ENCODE results near the gene GPC5.

Gene GPC5

GRCh38 chr13:92412996-92413395, 1014.6 kb downstream of the GPC5 start:
- TF ChIP-seq PKNOX1 (IDR thresholded peaks at IDR 0.05), result no peak
- no peak for TF ChIP-seq L3MBTL2 (conservative IDR thresholded peaks at IDR 0.05)
- TF ChIP-seq SUZ12 (IDR thresholded peaks at IDR 0.05), result no peak
- no peak for TF ChIP-seq ARNT (IDR thresholded peaks at IDR 0.05)
- no peak for TF ChIP-seq SP1 (IDR thresholded peaks at IDR 0.05)
- no peak for TF ChIP-seq FOXA1 (IDR thresholded peaks at IDR 0.05)
- no peak for TF ChIP-seq ZNF384 (IDR thresholded peaks at IDR 0.05)
- no peak for TF ChIP-seq CTBP1 (IDR thresholded peaks at IDR 0.05; ENCODE audit: borderline replicate concordance)
- TF ChIP-seq TARDBP (IDR thresholded peaks at IDR 0.05), result no peak
- no peak for TF ChIP-seq HDGF (IDR thresholded peaks at IDR 0.05; ENCODE audit: borderline replicate concordance)
- no peak for TF ChIP-seq LEF1 (IDR thresholded peaks at IDR 0.05; ENCODE audit: borderline replicate concordance)
- no peak for TF ChIP-seq FOXM1 (IDR thresholded peaks at IDR 0.05; ENCODE audit: borderline replicate concordance)
- TF ChIP-seq FOXK2 (IDR thresholded peaks at IDR 0.05), result no peak
- DNase-seq (ENCODE audit: extremely low spot score), result no peak
- POLR2A ChIA-PET, result no interaction called here
- CTCF ChIA-PET, result interaction anchor here (0.6 to 1.1 kb wide), 2 partner anchors 39 to 482 kb away, joined by 3 to 4 read pairs; no protein-coding TSS in a partner anchor

GRCh38 chr13:92413452-92413851, 1015.0 kb downstream of the GPC5 start:
- ChIA-PET CTCF (interaction anchor here (0.6 to 1.1 kb wide), 2 partner anchors 38 to 482 kb away, joined by 3 to 4 read pairs; no protein-coding TSS in a partner anchor), POLR2A (no interaction called here)
- no peak for TF ChIP-seq L3MBTL2 (conservative IDR thresholded peaks at IDR 0.05)
- no peak for DNase-seq (ENCODE audit: extremely low spot score)

- CTCF ChIA-PET, result no interaction called here
- POLR2A ChIA-PET, result no interaction called here
- DNase-seq (ENCODE audit: extremely low spot score), result no peak
- TF ChIP-seq ARNT (IDR thresholded peaks at IDR 0.05) (no peak), FOXM1 (IDR thresholded peaks at IDR 0.05; ENCODE audit: borderline replicate concordance) (no peak), PKNOX1 (IDR thresholded peaks at IDR 0.05) (no peak), L3MBTL2 (conservative IDR thresholded peaks at IDR 0.05) (no peak), LEF1 (IDR thresholded peaks at IDR 0.05; ENCODE audit: borderline replicate concordance) (no peak), NFRKB (IDR thresholded peaks at IDR 0.05) (no peak), FOXK2 (IDR thresholded peaks at IDR 0.05) (no peak), ZNF384 (IDR thresholded peaks at IDR 0.05) (no peak), SUZ12 (IDR thresholded peaks at IDR 0.05) (no peak), SP1 (IDR thresholded peaks at IDR 0.05) (no peak), CTBP1 (IDR thresholded peaks at IDR 0.05; ENCODE audit: borderline replicate concordance) (no peak), TARDBP (IDR thresholded peaks at IDR 0.05) (no peak), HDGF (IDR thresholded peaks at IDR 0.05; ENCODE audit: borderline replicate concordance) (no peak)
Observed at GRCh38 chr13:92414851-92415250, 1016.4 kb downstream of the GPC5 start.

GRCh38 chr13:92415781-92416180, 1017.4 kb downstream of the GPC5 start:
- TF ChIP-seq CTBP1 (IDR thresholded peaks at IDR 0.05; ENCODE audit: borderline replicate concordance), result no peak
- ChIA-PET POLR2A (interaction anchor here (0.6 kb wide), 1 partner anchor 39 kb away, joined by 3 read pairs; no protein-coding TSS in a partner anchor), CTCF (no interaction called here)
- DNase-seq (ENCODE audit: extremely low spot score), result no peak

GRCh38 chr13:92418818-92419412, 1020.5 kb downstream of the GPC5 start:
- DNase-seq (ENCODE audit: extremely low spot score), result no peak
- TF ChIP-seq L3MBTL2 (conservative IDR thresholded peaks at IDR 0.05) (no peak), SUZ12 (IDR thresholded peaks at IDR 0.05) (no peak), HDGF (IDR thresholded peaks at IDR 0.05; ENCODE audit: borderline replicate concordance) (no peak), TARDBP (IDR thresholded peaks at IDR 0.05) (no peak), ELF4 (IDR thresholded peaks at IDR 0.05) (no peak), ZNF384 (IDR thresholded peaks at IDR 0.05) (no peak), BHLHE40 (IDR thresholded peaks at IDR 0.05; ENCODE audit: borderline replicate concordance) (no peak), CTBP1 (IDR thresholded peaks at IDR 0.05; ENCODE audit: borderline replicate concordance) (no peak), NFRKB (IDR thresholded peaks at IDR 0.05) (no peak)
- ChIA-PET CTCF (no interaction called here), POLR2A (no interaction called here)

- ChIA-PET CTCF (no interaction called here), POLR2A (no interaction called here)
- DNase-seq (ENCODE audit: extremely low spot score), result no peak
- TF ChIP-seq FOXM1 (IDR thresholded peaks at IDR 0.05; ENCODE audit: borderline replicate concordance) (no peak), SUZ12 (IDR thresholded peaks at IDR 0.05) (no peak), BHLHE40 (IDR thresholded peaks at IDR 0.05; ENCODE audit: borderline replicate concordance) (no peak), LEF1 (IDR thresholded peaks at IDR 0.05; ENCODE audit: borderline replicate concordance) (no peak), L3MBTL2 (conservative IDR thresholded peaks at IDR 0.05) (no peak), PKNOX1 (IDR thresholded peaks at IDR 0.05) (no peak), CTBP1 (IDR thresholded peaks at IDR 0.05; ENCODE audit: borderline replicate concordance) (no peak), ZNF384 (IDR thresholded peaks at IDR 0.05) (no peak)
Observed at GRCh38 chr13:92429231-92429630, 1030.8 kb downstream of the GPC5 start.

GRCh38 chr13:92433386-92433785, 1035.0 kb downstream of the GPC5 start:
- POLR2A ChIA-PET, result no interaction called here
- TF ChIP-seq ZNF384 (IDR thresholded peaks at IDR 0.05) (no peak), SUZ12 (IDR thresholded peaks at IDR 0.05) (no peak), LEF1 (IDR thresholded peaks at IDR 0.05; ENCODE audit: borderline replicate concordance) (no peak), BHLHE40 (IDR thresholded peaks at IDR 0.05; ENCODE audit: borderline replicate concordance) (no peak), L3MBTL2 (conservative IDR thresholded peaks at IDR 0.05) (no peak), HDGF (IDR thresholded peaks at IDR 0.05; ENCODE audit: borderline replicate concordance) (no peak), FOXK2 (IDR thresholded peaks at IDR 0.05) (no peak), NFRKB (IDR thresholded peaks at IDR 0.05) (no peak), CTBP1 (IDR thresholded peaks at IDR 0.05; ENCODE audit: borderline replicate concordance) (no peak), TARDBP (IDR thresholded peaks at IDR 0.05) (no peak)
- DNase-seq (ENCODE audit: extremely low spot score), result no peak
- CTCF ChIA-PET, result no interaction called here

Data from HEK293T (cell line).